ENCODE measurements around the gene LAMTOR2. TPM values are rescaled to one million over a fixed set of nuclear protein-coding genes. Genes with fewer than 3 reads are reported as not detected.

LAMTOR2 gene
- total RNA-seq, 3 donors from 2014 or later (not counting 1 experiment from before 2014, with no cell fraction given) = 23.5 to 26.1 (median 24.6) TPM

- Mint-ChIP-seq H3K27me3 (ENCODE audit: low read depth in 2 of 2) (peaks cover 0 to 28% of the 10 kb centered on the region in 2 donors), H3K9me3 (no peaks in the 10 kb centered on the region), H3K36me3 (no peaks in the 10 kb centered on the region), H3K4me1 (peaks cover 0 to 19% of the 10 kb centered on the region in 2 donors), H3K27ac (no peak overlapping the region), H3K4me3 (peak overlapping the region; percentile 55)
- H3K9me3 ChIP-seq (ENCODE audit: control insufficient read depth, insufficient read depth, low read length) = no peaks in the 10 kb centered on the region
- DNase-seq = no peak
- intact Hi-C loops (cut with micrococcal nuclease) = no loop called here
- no peak overlapping the region for H3K27ac ChIP-seq (ENCODE audit: low read length)
- WGBS (ENCODE audit: insufficient coverage) = 90% methylated on average over 5 of the region's 5 CpGs
- no peaks in the 10 kb centered on the region for H3K36me3 ChIP-seq (ENCODE audit: control insufficient read depth, insufficient read depth, low read length)
- no peak for ATAC-seq
- no peak overlapping the region for H3K4me3 ChIP-seq (ENCODE audit: low read length)
- peaks cover 37% of the 10 kb centered on the region for H3K4me1 ChIP-seq (ENCODE audit: control insufficient read depth, insufficient read depth, low read length)
- TF ChIP-seq, protein P1, sequence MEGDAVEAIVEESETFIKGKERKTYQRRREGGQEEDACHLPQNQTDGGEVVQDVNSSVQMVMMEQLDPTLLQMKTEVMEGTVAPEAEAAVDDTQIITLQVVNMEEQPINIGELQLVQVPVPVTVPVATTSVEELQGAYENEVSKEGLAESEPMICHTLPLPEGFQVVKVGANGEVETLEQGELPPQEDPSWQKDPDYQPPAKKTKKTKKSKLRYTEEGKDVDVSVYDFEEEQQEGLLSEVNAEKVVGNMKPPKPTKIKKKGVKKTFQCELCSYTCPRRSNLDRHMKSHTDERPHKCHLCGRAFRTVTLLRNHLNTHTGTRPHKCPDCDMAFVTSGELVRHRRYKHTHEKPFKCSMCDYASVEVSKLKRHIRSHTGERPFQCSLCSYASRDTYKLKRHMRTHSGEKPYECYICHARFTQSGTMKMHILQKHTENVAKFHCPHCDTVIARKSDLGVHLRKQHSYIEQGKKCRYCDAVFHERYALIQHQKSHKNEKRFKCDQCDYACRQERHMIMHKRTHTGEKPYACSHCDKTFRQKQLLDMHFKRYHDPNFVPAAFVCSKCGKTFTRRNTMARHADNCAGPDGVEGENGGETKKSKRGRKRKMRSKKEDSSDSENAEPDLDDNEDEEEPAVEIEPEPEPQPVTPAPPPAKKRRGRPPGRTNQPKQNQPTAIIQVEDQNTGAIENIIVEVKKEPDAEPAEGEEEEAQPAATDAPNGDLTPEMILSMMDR (IDR thresholded peaks at IDR 0.05) = no peak
- H3K27me3 ChIP-seq (ENCODE audit: control insufficient read depth, insufficient read depth, low read length) = peaks cover 15% of the 10 kb centered on the region
These were observed 25.2 kb downstream of the LAMTOR2 start for GRCh38 chr1:156079762-156080161.

DNA sequence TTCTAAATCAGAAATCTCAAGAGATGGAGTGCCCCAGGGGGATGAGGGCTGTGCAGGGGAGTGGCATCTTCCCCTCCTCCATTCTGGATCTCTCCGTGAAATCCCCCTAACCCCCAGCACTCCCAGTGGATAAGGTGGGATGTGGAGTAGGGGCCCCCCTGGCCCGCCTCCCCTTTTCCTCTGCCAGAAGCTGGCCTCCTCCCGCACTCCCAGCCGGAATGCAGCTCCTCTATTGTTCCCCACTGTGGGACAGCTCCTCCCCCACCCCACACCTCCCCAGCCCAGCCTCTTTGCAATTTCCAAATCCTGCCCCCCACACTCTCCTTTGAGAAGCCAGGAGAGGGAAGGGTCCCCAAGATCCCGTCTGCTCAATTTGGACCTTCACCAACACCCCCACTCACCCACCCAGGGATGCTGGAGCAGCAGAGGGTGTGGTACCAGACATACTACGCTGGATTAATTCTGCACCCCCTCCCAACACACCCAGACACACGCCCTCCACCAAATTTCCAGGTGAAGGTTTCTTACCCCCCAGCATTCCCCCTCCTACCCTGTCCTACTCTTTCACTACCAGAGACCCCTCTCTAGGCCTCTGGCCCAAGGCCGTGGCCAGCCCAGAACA lies 25.8 kb downstream of the LAMTOR2 start:
- no peak overlapping the region for H3K27ac ChIP-seq (ENCODE audit: low read length)
- WGBS (ENCODE audit: insufficient coverage) = 91% methylated on average over 6 of the region's 8 CpGs
- Mint-ChIP-seq H3K27me3 (ENCODE audit: low read depth in 2 of 2) (peaks cover 0 to 30% of the 10 kb centered on the region in 2 donors), H3K4me3 (no peak overlapping the region), H3K4me1 (peaks cover 0 to 18% of the 10 kb centered on the region in 2 donors), H3K27ac (no peak overlapping the region), H3K9me3 (no peaks in the 10 kb centered on the region), H3K36me3 (no peaks in the 10 kb centered on the region)
- peaks cover 37% of the 10 kb centered on the region for H3K4me1 ChIP-seq (ENCODE audit: control insufficient read depth, insufficient read depth, low read length)
- no peak overlapping the region for H3K4me3 ChIP-seq (ENCODE audit: low read length)
- ATAC-seq = no peak
- peaks cover 15% of the 10 kb centered on the region for H3K27me3 ChIP-seq (ENCODE audit: control insufficient read depth, insufficient read depth, low read length)
- TF ChIP-seq, protein P1 (IDR thresholded peaks at IDR 0.05) = no peak
- no peaks in the 10 kb centered on the region for H3K36me3 ChIP-seq (ENCODE audit: control insufficient read depth, insufficient read depth, low read length)
- no peak for DNase-seq
- intact Hi-C loops (cut with micrococcal nuclease) = no loop called here
- H3K9me3 ChIP-seq (ENCODE audit: control insufficient read depth, insufficient read depth, low read length) = no peaks in the 10 kb centered on the region

GRCh38 chr1:156080863-156081179 lies 26.2 kb downstream of the LAMTOR2 start:
- TF ChIP-seq, protein P1 (IDR thresholded peaks at IDR 0.05) = no peak
- Mint-ChIP-seq H3K4me3 (peak overlapping the region; percentile 70), H3K9me3 (no peaks in the 10 kb centered on the region), H3K4me1 (peaks cover 0 to 13% of the 10 kb centered on the region in 2 donors), H3K36me3 (no peaks in the 10 kb centered on the region), H3K27me3 (ENCODE audit: low read depth in 2 of 2) (peaks cover 0 to 28% of the 10 kb centered on the region in 2 donors), H3K27ac (no peak overlapping the region)
- ATAC-seq (no peak), DNase-seq (no peak)
- Histone ChIP-seq H3K4me3 (ENCODE audit: low read length) (no peak overlapping the region), H3K27me3 (ENCODE audit: control insufficient read depth, insufficient read depth, low read length) (peaks cover 15% of the 10 kb centered on the region), H3K4me1 (ENCODE audit: control insufficient read depth, insufficient read depth, low read length) (peaks cover 33% of the 10 kb centered on the region), H3K27ac (ENCODE audit: low read length) (no peak overlapping the region), H3K9me3 (ENCODE audit: control insufficient read depth, insufficient read depth, low read length) (no peaks in the 10 kb centered on the region), H3K36me3 (ENCODE audit: control insufficient read depth, insufficient read depth, low read length) (no peaks in the 10 kb centered on the region)
- intact Hi-C loops (cut with micrococcal nuclease) = no loop called here
- WGBS (ENCODE audit: insufficient coverage) = 79% methylated on average over 3 of the region's 4 CpGs

All from natural killer cell (primary cell).